ENCODE data around the gene SCAF1. TPM values are rescaled to one million over a fixed set of nuclear protein-coding genes. Genes with fewer than 3 reads are reported as not detected.

The SCAF1 gene
- polyA plus RNA-seq, 1 experiment: 2.5 TPM

GRCh38 chr19:49696865-49697264 is 54.9 kb downstream of the SCAF1 start:
- Histone ChIP-seq H3K9me3 (ENCODE audit: control insufficient read depth, insufficient read depth, low read length) (no peaks in the 10 kb centered on the region), H3K4me3 (ENCODE audit: low read depth, low read length) (no peak overlapping the region), H3K27me3 (ENCODE audit: control insufficient read depth, insufficient read depth, low read length) (no peaks in the 10 kb centered on the region), H3K27ac (ENCODE audit: low read depth, low read length) (no peak overlapping the region)
- TF ChIP-seq CTCF (IDR thresholded peaks at IDR 0.05; ENCODE audit: low read depth, low read length): no peak
- CTCF ChIA-PET: interaction anchor here (0.7 kb wide), 1 partner anchor 16 kb away, joined by 3 read pairs; no protein-coding TSS in a partner anchor
- DNase-seq (ENCODE audit: low read depth, low spot score): no peak
- POLR2A ChIA-PET: no interaction called here

DNA sequence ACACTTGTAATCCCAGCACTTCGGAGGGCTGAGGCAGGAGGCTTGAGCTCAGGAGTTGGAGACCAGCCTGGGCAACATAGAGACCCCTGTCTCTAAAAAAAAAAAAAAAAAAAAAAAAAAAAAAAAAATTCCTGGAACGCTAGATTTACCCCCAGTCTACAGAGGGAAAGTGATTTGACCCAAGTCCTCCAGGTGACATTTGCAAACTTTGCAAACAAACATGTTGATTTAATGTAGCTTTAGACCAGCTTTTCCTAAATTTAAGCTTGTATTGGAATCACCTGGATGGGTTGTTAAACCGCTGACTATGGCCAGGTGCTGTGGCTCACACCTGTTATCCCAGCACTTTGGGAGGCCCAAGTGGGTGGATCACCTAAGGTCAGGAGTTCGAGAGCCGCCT is 57.4 kb downstream of the SCAF1 start:
- no peaks in the 10 kb centered on the region for H3K9me3 ChIP-seq (ENCODE audit: control insufficient read depth, insufficient read depth, low read length)
- H3K27me3 ChIP-seq (ENCODE audit: control insufficient read depth, insufficient read depth, low read length): no peaks in the 10 kb centered on the region
- no peak for DNase-seq (ENCODE audit: low read depth, low spot score)
- ChIA-PET CTCF (interaction anchor here (0.5 to 1.9 kb wide), 2 partner anchors 18 to 50 kb away, joined by 5 to 8 read pairs; no protein-coding TSS in a partner anchor), POLR2A (interaction anchor here (0.6 to 0.7 kb wide), 2 partner anchors 86 to 366 kb away, joined by 3 to 6 read pairs; no protein-coding TSS in a partner anchor)
- TF ChIP-seq CTCF (IDR thresholded peaks at IDR 0.05; ENCODE audit: low read depth, low read length): no peak
- H3K4me3 ChIP-seq (ENCODE audit: low read depth, low read length): no peak overlapping the region
- H3K27ac ChIP-seq (ENCODE audit: low read depth, low read length): no peak overlapping the region

DNA sequence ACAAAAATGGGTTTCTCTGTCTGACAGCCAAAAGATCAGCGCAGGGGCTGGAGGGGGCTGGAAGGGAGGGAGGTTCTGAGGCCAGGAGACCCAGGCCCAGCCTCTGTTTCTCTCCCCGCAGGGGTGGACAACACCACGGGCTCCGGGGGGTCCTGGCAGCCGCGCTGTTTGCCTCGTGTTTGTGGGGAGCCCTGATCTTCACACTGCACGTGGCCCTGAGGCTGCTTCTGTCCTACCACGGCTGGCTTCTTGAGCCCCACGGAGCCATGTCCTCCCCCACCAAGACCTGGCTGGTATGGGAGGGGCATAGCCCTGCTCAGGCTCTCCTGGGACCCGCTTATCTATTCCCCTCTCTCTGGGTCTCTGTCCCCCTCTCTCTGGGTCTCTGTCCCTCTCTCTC is 58.6 kb downstream of the SCAF1 start:
- CTCF ChIA-PET: interaction anchor here (0.7 kb wide), 1 partner anchor 17 kb away, joined by 4 read pairs; no protein-coding TSS in a partner anchor
- POLR2A ChIA-PET: no interaction called here
- no peak for TF ChIP-seq CTCF (IDR thresholded peaks at IDR 0.05; ENCODE audit: low read depth, low read length)

GRCh38 chr19:49701271-49701786 is 59.3 kb downstream of the SCAF1 start:
- DNase-seq (ENCODE audit: low read depth, low spot score): no peak
- Histone ChIP-seq H3K27me3 (ENCODE audit: control insufficient read depth, insufficient read depth, low read length) (no peaks in the 10 kb centered on the region), H3K4me3 (ENCODE audit: low read depth, low read length) (no peak overlapping the region), H3K27ac (ENCODE audit: low read depth, low read length) (no peak overlapping the region), H3K9me3 (ENCODE audit: control insufficient read depth, insufficient read depth, low read length) (no peaks in the 10 kb centered on the region)
- TF ChIP-seq CTCF (IDR thresholded peaks at IDR 0.05; ENCODE audit: low read depth, low read length): no peak
- CTCF ChIA-PET: no interaction called here
- POLR2A ChIA-PET: no interaction called here

More for the DNA sequence above, 58.6 kb downstream of the SCAF1 start:
- Histone ChIP-seq H3K4me3 (ENCODE audit: low read depth, low read length) (no peak overlapping the region), H3K27ac (ENCODE audit: low read depth, low read length) (no peak overlapping the region), H3K9me3 (ENCODE audit: control insufficient read depth, insufficient read depth, low read length) (no peaks in the 10 kb centered on the region), H3K27me3 (ENCODE audit: control insufficient read depth, insufficient read depth, low read length) (no peaks in the 10 kb centered on the region)
- DNase-seq (ENCODE audit: low read depth, low spot score): no peak

- no peak for TF ChIP-seq CTCF (IDR thresholded peaks at IDR 0.05; ENCODE audit: low read depth, low read length)
- DNase-seq (ENCODE audit: low read depth, low spot score): no peak
- Histone ChIP-seq H3K27me3 (ENCODE audit: control insufficient read depth, insufficient read depth, low read length) (no peaks in the 10 kb centered on the region), H3K9me3 (ENCODE audit: control insufficient read depth, insufficient read depth, low read length) (no peaks in the 10 kb centered on the region; the same call in 1 of the 2 replicates), H3K4me3 (ENCODE audit: low read depth, low read length) (no peak overlapping the region), H3K27ac (ENCODE audit: low read depth, low read length) (no peak overlapping the region)
- CTCF ChIA-PET: no interaction called here
- POLR2A ChIA-PET: interaction anchor here (0.6 kb wide), 1 partner anchor 26 kb away, joined by 3 read pairs; no protein-coding TSS in a partner anchor
Measured at GRCh38 chr19:49704888-49705642, 63.1 kb downstream of the SCAF1 start.
